Liver (tissue), 3 donors: ENCODE results near the gene GRB7.

ENCODE experiments used
- ATF3 ChIP-seq: IDR thresholded peaks from 2 replicates; pipeline ENCODE4 v1.6.1; 2016; ENCODE audit warnings: antibody characterized with exemption
- CTCF ChIP-seq: fragments of 150-350 bp; IDR thresholded peaks from 2 replicates; pipeline ENCODE4 v1.5.1; 2017; ENCODE audit warnings: improper control_type of control experiment, low read depth, low read length; ENCODE audit not compliant: missing input control
- EGR1 ChIP-seq, 2 donors: IDR thresholded peaks; 2 replicates each; pipeline ENCODE4 v1.6.1; 2016 to 2018; ENCODE audit warnings: antibody characterized with exemption in 2 of 2, low read depth in 2 of 2
- FOXA1 ChIP-seq: IDR thresholded peaks from 2 replicates; pipeline ENCODE4 v1.6.1; 2016; ENCODE audit warnings: antibody characterized with exemption
- GABPA ChIP-seq, 2 donors: IDR thresholded peaks in 1 of 2; conservative IDR thresholded peaks in 1 of 2; 2 replicates each; pipeline ENCODE4 v1.6.1; 2016; ENCODE audit warnings: antibody characterized with exemption in 2 of 2, mild to moderate bottlenecking in 1 of 2, moderate library complexity in 1 of 2
- HNF4A ChIP-seq, 2 donors: conservative IDR thresholded peaks; 2 replicates each; pipeline ENCODE4 v1.6.1; 2016; ENCODE audit warnings: antibody characterized with exemption in 2 of 2, mild to moderate bottlenecking in 2 of 2
- JUND ChIP-seq, 2 donors: IDR thresholded peaks; 2 replicates each; pipeline ENCODE4 v1.6.1; 2016; ENCODE audit warnings: antibody characterized with exemption in 2 of 2
- MAX ChIP-seq: IDR thresholded peaks from 2 replicates; pipeline ENCODE4 v1.6.1; 2016; ENCODE audit warnings: antibody characterized with exemption
- RAD21 ChIP-seq, 2 donors: IDR thresholded peaks; 2 replicates each; pipeline ENCODE4 v1.6.1; 2016; ENCODE audit warnings: antibody characterized with exemption in 2 of 2, mild to moderate bottlenecking in 2 of 2
- REST ChIP-seq: IDR thresholded peaks from 2 replicates; pipeline ENCODE4 v1.6.1; 2016; ENCODE audit warnings: antibody characterized with exemption, mild to moderate bottlenecking
- RXRA ChIP-seq, 2 donors: IDR thresholded peaks; 2 replicates each; pipeline ENCODE4 v1.6.1; 2017 to 2018; ENCODE audit warnings: antibody characterized with exemption in 2 of 2, mild to moderate bottlenecking in 1 of 2
- SP1 ChIP-seq: IDR thresholded peaks from 2 replicates; pipeline ENCODE4 v1.6.1; 2018; ENCODE audit warnings: antibody characterized with exemption, mild to moderate bottlenecking
- TAF1 ChIP-seq: conservative IDR thresholded peaks from 2 replicates; pipeline ENCODE4 v1.6.1; 2016; ENCODE audit warnings: antibody characterized with exemption, mild to moderate bottlenecking
- YY1 ChIP-seq: IDR thresholded peaks from 2 replicates; pipeline ENCODE4 v1.6.1; 2016; ENCODE audit warnings: antibody characterized with exemption, mild to moderate bottlenecking
- donor health status: healthy.
- donor health status: healthy.

- no peak for TF ChIP-seq RAD21 (IDR thresholded peaks at IDR 0.05)
- no peak for TF ChIP-seq CTCF
- TF ChIP-seq YY1, result no peak
- TF ChIP-seq REST, result no peak
- TF ChIP-seq ATF3, result no peak
- TF ChIP-seq JUND (IDR thresholded peaks at IDR 0.05), result no peak
- TF ChIP-seq GABPA (IDR thresholded peaks at IDR 0.05 in 1 of 2, conservative IDR thresholded peaks at IDR 0.05 in 1 of 2), result no peak
- no peak for TF ChIP-seq FOXA1
- no peak for TF ChIP-seq TAF1
- no peak for TF ChIP-seq HNF4A (conservative IDR thresholded peaks at IDR 0.05)
- TF ChIP-seq MAX, result no peak
- no peak for TF ChIP-seq EGR1 (IDR thresholded peaks at IDR 0.05; ENCODE audit: low read depth in 2 of 2)
- TF ChIP-seq SP1, result no peak
- no peak for TF ChIP-seq RXRA (IDR thresholded peaks at IDR 0.05)
Measured at GRCh38 chr17:39772415-39772814, 34.7 kb downstream of the GRB7 start.
